Cerebellar nuclear complex (tissue), 1 donor: ENCODE results near the gene PPFIA1.

Source experiments
- DNase-seq, 2 experiments: peaks; one replicate each; lab custom pipeline; 2025; lab: John Stamatoyannopoulos, UW

Gene PPFIA1

DNA sequence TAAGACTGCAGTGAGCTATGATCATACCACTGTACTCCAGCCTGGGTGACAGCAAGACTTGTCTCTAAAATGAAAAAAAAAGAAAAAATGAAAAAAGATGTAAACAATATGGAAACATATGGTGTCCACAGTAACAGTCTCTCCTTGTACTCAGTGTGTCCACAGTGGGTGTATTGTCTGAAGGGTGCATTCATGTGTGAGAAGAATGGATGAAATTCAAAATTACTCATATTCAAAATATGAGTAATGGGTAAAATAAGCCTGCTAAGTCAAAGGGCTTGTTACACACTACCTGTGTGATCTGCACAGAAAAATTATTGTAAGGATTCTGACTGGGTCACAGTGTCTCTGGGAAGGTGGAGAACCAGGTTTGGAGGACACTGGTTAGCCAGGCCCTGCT lies 26.9 kb downstream of the PPFIA1 start:
- no peak for DNase-seq

DNA sequence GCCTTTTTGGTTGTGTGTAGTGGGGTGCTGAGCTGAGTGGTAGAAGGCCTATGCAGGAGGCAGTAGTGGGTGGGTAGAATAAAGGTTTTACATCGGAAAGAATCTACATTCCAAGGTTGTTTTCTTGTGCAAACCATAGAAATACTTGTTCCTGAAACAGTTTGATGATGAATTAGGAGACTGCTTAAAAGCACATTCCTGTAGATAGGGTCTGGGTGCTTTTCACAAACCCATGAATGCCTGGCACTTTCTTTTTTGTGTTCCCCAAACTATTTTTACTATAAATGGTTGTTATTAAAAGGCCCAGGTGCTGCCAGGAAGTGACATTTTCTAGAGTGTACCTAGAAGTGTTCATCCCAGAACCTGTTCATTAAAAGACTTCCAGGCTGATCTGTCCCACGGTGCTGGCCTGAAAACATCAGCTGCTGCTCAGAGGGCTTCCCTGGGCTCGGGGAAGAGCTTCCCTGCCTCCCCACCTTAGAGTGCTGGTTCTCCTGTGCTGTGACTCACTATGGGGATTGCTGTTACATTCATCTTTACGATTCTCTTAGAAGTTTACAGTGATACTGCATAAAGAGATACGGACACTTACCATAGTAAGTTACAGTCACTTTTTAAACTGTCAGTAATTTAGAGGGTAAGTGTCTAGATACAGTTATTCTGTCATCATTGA lies 27.9 kb downstream of the PPFIA1 start:
- no peak for DNase-seq

DNA sequence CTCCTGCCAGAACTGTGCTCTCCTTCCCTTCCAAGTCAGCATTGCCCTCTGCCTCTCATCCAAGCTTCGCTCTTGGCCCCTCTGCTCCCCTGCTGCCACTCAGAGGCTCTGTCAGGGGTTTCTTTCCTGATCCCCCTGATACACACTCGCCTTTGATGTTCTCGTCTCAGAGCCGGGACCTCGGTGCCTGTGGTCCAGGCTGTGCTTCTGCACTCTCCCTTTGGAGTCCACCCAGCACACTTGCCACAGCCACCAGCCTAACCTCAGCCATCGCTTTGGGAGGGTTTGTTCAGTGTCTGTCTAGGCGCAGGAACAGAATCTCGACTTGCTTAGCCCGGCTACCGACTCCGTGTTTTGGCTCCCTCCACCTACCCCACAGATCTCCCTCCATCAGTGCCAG lies 29.1 kb downstream of the PPFIA1 start:
- no peak for DNase-seq

DNA sequence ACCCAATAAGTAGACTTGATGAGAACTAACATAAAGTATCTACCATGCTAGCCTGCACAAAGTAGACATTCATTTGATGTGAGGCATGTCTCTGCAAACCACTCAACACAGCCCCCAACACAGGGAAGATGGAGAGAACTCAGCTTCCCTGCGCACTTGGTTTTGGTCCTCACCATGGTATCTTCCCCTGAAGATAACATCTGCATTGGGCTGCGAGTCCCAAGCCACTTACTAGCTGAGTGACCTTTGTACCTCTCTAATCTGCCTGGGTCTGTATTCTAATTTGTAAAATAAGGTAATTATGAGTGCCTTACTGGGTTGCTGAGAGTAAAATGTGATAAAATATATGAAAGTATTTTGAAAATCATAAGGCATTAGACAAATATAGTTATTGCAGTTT lies 30.7 kb downstream of the PPFIA1 start:
- no peak for DNase-seq

DNA sequence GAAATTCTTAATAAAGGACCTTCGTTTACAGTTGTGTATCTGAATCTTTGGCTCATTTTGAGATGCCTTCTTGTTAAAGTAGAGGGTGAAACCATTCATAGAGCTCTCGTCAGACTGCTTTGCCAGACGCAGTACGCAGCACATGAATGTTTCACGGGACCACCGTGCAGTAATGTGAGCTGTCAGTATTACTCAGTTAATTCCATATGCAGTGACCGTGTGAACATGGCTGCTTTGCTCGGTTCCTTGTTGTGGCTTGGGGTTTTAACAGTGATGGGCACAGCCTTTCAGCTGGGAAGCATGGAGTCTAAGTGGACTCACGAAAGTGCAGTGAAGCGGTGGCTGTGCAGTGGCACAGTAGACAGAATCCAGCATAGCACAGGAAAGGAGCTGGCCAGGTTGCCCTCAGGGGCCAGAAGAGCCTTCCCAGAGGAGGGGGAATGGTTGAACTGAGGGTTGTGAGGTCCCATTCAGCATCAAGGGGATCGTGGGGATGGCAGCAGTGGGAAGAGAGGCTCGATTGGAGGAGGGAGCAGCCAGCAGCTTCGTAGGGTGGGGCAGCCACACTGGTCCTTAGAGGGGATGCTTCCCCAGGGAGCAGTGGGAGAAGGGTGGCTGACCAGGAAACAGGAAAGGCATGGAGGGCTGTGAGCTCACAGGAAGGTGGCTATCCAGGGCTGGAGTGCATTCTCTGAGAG lies 31.4 kb downstream of the PPFIA1 start:
- no peak for DNase-seq

DNA sequence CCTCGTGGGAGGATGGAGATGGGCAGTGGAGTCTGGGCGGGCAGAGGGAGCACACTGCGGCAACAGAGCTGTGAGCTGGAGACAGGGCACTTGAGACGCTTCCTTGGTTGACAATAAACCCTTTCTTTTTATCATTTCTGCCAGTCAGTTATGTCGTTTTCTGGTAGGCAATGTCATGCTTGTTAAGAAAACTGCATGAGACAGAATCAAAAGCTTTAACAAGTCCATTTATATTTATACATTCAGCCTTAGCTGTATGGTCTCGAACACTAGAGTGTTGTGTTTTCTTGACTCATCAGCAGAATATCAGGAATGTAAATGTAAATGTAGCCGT lies 31.9 kb downstream of the PPFIA1 start:
- no peak for DNase-seq

DNA sequence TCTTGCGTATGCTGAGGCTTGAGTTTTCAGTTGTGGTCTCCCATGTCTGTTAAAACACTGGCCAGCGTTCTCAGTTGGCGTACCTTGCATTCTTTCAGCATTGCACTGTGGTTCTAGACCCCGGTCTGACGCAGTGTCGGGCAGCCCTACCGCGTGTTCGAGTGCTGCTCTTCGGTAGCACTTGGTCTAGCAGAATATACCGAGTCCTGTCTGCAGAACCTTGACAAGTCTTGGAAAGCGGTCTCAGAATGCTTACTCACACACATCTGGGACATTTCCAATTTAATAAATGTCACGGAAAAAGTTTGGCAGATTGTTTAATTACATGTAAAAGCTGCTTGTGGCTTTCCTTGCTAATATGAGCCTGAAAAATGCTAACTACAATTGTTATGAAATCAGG lies 32.6 kb downstream of the PPFIA1 start:
- DNase-seq: no peak

DNA sequence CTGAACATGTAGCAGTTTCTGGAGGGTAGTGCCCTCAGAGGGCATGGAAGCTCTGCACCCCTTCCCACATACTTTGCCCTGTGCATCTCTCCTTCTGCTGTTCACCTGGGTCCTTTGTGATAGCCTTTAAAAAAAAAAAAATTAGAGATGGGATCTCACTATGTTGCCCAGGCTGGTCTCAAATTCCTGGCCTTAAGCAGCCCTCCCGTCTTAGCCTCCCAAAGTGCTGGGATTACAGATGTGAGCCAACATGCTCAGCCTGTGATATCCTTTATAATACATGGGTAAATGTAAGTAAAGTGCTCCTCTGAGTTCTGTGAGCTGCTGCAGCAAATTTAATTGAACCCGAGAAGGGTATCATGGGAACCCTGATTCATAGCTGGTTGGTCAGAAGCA lies 33.7 kb downstream of the PPFIA1 start:
- no peak for DNase-seq

DNA sequence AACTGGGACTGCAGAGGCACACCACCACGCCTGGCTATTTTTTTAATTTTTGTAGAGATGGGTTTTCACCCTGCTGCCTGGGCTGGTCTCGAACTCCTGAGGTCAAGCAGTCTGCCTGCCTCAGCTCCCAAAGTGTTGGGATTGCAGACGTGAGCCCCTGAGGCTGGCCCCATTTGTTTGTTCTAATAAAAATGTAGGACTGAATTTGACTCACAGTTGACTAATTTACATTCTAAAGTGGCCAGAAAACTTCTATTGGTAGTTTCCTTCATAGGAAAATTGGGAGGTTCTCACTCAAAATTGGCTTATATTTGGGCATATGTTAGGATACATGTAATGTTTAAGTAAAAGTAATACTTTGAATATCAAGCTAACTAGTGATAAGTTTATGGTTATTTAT lies 35.0 kb downstream of the PPFIA1 start:
- DNase-seq: no peak

DNA sequence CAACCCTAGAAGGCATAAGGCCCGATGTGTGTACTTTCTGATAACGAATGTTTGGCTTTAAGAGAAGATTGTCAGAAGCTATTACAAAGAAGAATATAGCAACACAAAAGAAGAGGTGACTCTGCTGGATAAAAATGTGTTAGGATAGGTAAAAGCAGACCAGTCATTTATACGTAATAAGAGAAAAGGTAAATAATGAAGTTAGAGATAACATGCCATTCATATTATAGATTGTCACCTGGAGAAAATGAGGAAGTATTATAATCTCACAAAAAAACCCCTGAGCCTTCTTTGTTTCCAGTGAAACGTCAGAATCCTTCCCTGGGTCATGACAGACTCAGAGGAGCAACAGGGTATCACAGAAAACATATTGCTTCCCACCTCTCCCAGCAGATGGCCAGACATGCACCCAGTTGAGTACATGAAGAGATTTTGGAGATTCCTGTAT lies 36.1 kb downstream of the PPFIA1 start:
- DNase-seq: peak in 1 of 2 experiments; percentile 16

DNA sequence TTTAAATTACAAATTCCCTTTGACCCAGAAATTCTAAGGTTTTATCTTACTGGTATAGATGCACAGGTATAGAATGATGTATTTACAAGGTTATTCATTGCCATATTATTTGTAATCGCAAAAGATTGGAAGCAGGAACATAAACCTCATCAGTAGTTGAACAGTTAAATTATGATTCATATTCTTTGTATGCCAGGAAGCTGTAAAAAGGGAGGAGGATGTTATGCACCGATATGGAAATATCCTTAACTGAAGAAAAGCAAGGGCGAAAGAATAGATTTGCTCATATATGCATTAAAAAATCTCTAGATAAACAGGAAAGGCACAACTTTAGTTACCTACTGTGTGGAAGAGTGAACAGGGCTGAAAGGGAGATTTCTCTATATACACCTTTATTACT lies 36.7 kb downstream of the PPFIA1 start:
- DNase-seq: no peak

DNA sequence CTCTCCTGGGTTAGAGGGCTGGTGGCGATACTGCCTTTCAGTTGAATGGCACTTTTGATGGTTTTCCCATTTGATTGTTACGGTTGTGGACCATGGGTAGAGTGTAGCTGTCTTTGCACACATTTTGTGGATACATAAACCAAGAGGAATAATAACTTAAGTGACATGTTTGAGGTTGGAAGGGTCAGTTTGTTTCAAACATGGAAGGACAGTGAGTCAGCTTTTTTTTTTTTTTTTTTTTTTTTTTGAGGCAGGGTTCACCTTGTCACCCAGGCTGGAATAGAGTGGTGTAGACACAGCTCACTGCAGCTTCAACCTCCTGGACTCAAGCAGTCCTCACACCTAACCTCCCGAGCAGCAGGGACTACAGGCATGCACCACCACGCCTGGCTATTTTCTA lies 41.1 kb downstream of the PPFIA1 start:
- DNase-seq: no peak

DNA sequence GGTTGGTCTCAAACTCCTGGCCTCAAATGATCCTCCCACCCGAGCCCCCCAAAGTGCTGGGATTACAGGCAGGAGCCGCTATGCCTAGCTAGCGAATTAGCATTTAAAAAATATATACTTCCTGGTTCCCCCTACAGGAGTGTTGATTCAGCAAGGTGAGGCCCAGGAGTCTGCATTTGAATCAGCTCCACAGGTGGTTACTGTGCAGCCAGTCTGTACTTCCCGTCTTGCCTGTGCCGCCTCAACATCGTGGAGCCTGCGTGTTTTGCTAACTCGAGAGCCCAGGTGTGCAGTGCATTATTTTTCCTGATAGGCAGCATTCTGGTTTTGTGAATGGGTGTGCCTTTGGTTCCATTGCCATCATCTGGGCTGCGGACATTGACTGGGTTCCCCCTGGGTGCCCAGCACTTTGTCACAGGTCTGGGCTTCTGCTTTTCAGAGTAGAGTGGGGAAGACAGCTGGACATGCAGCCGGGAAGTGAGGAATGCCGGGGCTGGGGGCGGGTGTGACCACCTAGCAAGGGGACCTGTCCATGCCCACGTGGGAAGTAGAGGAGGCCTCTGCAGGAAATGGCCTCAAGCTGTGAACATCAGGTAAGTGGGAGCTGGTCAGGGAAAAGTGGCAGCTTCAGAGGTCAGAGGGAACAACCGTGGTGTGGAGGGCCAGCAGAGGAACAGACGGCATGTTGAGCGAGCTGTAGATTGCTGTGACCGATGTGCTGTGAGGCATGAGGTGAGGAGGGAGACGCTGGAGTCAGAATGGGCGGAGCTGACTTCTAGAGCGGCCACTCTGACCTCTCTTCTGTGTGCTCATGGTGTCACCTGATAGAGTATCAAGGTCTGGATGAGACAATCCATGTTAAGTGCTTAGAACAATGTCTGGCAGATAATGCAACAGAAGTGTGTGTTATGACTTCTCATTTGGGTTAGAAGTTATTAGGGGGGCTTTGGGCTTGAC lies 42.2 kb downstream of the PPFIA1 start:
- no peak for DNase-seq

DNA sequence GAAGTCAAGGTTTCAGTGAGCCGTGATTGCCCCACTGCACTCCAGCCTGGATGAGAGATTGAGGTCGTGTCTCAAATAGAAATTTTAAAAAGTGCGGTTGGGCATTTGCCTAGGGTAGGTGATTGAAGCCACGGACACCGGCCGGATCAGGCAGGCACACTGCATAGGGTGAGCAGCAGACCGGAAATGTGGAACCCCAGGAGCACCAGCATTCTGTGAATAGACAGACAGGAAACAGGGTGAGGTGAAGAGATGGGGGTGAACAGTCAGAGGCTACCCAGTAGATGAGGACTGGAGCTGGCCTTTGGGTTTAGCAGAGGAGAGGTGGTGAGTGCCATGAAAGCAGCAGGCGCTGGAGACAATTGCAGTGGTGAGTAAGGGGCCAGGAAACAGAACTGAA lies 43.5 kb downstream of the PPFIA1 start:
- DNase-seq: no peak

DNA sequence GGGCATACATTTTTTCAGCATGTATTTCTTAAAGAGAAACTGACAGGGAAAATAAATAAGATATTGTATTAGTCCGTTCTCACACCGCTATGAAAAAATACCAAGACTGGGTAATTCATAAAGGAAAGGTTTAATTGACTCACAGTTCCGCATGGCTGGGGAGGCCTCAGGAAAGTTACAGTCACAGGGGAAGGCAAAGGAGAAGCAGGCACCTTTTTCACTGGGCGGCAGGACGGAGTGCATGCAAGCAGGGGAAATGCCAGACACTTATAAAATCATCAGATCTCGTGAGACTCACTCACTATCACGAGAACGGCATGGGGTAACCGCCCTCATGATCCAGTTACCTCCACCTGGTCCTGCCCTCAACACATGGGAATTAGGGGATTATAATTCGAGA lies 44.2 kb downstream of the PPFIA1 start:
- DNase-seq: no peak

DNA sequence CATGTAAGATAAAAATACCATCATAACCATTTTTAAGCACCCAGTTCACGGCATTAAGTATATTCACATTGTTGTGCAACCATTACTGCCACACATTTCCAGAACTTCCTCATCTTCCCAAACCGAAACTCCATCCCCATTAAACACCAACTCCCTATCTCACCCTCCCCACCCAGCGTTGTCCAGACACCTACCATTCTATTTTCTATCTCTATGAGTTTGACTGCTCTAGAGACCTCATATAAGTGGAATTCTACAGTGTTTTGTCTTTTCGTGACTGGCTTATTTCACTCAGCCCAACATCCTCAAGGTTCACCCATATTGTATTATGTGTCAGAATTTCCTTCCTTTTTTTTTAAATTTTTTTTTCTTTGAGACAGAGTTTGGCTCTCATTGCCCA lies 45.2 kb downstream of the PPFIA1 start:
- no peak for DNase-seq

DNA sequence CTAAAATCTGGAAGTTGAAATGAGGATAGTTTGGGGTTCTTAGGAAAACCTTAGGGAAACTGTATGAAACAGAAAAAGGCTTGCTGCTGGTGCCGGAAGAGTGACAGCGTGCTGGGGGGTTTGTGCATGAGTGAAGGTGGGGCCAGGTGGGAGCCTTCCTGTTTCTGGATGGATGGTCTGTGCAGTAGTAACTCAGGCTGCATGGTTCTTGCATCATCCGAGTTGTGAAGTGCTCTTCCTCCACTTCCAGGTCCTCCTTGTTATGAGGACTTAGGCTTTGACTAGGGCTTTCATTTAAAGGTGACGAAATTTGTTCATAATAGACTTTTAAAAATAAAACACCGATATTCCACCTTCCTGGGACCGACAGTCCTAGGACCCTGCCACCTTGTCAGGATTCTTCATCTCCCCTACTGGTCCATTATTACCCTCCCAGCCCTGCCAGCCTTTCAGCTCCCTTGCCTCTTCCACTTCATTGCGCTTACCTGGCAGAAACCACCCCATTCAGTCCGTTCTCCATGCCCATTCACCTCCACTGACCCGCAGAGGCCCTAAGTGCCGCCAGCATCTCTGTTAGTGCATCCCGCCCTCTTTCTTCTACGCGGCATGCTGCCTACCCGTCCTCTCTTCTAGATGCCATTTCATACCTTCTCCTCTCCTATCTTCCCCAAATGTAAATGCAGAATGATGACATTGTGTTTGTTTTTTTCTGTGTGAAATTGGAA lies 47.3 kb downstream of the PPFIA1 start:
- no peak for DNase-seq

DNA sequence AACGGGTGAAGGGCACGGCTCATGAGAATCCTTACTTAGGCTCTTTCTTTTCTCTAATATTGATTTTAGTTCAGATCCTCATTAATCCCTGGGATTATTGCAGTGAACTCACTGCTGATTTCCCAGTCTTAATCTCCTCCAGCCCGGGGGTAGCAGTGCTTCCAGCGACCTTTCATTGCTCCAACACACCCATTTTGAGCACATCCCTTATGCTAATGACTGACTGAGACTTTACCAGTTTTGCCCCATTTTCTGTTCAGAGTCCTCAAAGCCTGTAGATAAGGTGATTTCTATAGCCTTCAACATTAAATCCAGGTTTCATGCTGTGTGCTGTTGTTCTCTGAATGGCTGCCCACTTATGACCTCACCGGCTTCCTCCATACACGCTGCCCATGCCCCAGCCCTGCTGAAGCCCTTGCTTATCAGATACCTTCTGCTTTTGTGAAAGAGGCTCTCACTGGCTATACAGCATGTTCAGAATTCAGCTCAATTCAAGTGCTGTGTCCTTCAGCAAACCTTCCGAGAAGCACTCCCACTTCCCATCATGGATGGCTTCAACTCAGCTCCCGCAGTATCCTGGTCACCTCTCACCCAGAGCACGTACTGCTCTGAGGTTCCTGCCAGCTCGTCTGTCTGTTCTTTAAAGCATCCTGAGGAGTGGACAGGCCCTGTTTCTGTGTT lies 49.0 kb downstream of the PPFIA1 start:
- DNase-seq: peak in 1 of 2 experiments; percentile 21

DNA sequence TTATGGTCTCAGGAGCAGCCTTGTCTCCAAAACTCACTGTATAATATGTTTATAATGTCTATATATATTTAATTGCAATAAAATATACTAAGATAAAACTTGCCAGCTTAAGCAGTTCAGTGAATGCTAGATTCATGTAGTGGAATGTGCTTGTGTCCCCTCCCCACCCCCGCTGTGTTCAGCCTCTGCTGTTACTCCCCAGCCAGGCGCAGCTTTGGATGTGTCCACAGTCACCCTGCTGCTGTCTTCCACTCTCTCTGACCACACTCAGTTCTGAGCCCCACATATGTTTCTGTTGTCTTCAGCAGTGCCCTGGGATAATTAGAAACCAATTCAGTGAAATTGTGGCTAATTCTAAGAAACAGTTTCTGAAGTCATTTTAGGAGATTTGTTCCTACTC lies 52.2 kb downstream of the PPFIA1 start:
- no peak for DNase-seq

DNA sequence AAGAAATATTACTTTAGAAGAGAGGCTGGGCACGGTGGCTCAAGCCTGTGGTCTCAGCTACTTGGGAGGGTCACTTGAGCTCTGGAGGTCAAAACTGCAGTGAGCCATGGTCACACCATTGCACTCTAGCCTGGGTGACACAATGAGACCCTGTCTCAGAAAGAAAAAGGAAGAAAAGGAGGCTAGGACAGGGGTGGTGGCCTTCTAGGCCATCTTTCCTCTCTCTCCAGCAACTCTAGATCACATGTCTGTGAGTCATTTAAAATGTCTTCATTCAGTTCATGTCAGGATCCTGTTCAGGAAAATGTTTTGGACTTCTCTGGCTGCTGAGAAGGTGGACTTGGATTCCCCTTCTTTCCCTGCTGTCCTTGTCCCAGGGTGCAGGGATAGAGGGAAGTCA lies 53.3 kb downstream of the PPFIA1 start:
- no peak for DNase-seq

DNA sequence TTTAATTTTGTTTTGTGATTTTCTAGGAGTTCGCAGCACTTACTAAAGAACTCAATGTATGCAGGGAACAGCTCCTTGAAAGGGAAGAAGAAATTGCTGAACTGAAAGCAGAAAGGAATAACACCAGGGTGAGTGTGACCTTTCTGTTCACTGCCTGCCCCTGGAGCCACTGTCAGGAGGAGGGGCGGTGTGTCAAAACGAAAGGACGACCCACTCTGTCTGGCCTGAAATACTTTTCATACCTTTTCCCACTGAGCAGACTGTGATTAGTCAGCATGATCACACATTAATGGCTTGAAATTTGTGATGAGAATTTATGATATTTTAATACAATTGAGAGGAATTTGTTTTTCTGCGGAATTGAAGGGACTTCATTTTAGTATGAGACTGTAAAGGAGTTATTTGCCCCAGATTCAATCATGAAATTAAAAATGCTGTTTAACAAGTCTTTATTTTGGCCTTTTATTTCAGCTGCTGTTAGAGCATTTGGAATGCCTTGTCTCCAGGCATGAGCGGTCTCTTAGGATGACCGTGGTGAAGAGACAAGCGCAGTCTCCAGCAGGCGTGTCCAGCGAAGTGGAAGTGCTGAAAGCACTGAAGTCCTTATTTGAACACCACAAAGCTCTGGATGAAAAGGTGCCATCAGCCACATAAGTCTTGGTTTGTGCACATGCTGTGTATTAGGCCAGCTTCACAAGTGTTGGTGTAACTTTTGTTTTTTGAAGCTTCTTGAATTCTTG lies 54.1 kb downstream of the PPFIA1 start:
- no peak for DNase-seq
